ENCODE measurements around the gene STMN1. TPM values are rescaled to one million over a fixed set of nuclear protein-coding genes. Genes with fewer than 3 reads are reported as not detected.

STMN1 gene
- total RNA-seq, 4 donors from 2014 or later = 21.2 to 62.7 (median 26.8) TPM

- no peak for DNase-seq
- Histone ChIP-seq H3K36me3 (peaks cover 0 to 7% (median 0%) of the 10 kb centered on the region in 3 donors), H3K4me1 (peaks cover 0 to 9% (median 3%) of the 10 kb centered on the region in 4 donors), H3K27ac (no peak overlapping the region), H3K27me3 (no peaks in the 10 kb centered on the region), H3K4me3 (no peak overlapping the region), H3K9me3 (no peaks in the 10 kb centered on the region)
- TF ChIP-seq POLR2A (IDR thresholded peaks at IDR 0.05) = no peak
- TF ChIP-seq, protein P1, sequence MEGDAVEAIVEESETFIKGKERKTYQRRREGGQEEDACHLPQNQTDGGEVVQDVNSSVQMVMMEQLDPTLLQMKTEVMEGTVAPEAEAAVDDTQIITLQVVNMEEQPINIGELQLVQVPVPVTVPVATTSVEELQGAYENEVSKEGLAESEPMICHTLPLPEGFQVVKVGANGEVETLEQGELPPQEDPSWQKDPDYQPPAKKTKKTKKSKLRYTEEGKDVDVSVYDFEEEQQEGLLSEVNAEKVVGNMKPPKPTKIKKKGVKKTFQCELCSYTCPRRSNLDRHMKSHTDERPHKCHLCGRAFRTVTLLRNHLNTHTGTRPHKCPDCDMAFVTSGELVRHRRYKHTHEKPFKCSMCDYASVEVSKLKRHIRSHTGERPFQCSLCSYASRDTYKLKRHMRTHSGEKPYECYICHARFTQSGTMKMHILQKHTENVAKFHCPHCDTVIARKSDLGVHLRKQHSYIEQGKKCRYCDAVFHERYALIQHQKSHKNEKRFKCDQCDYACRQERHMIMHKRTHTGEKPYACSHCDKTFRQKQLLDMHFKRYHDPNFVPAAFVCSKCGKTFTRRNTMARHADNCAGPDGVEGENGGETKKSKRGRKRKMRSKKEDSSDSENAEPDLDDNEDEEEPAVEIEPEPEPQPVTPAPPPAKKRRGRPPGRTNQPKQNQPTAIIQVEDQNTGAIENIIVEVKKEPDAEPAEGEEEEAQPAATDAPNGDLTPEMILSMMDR (IDR thresholded peaks at IDR 0.05) = no peak
Measured at GRCh38 chr1:25899792-25900191, 6.4 kb downstream of the STMN1 start.

GRCh38 chr1:25898223-25899015, 7.8 kb downstream of the STMN1 start:
- no peak for DNase-seq
- no peak for TF ChIP-seq POLR2A (IDR thresholded peaks at IDR 0.05)
- TF ChIP-seq, protein P1 (IDR thresholded peaks at IDR 0.05) = no peak
- Histone ChIP-seq H3K4me1 (no peaks in the 10 kb centered on the region), H3K4me3 (no peak overlapping the region), H3K27me3 (no peaks in the 10 kb centered on the region), H3K27ac (no peak overlapping the region), H3K36me3 (peaks cover 0 to 7% (median 0%) of the 10 kb centered on the region in 3 donors), H3K9me3 (no peaks in the 10 kb centered on the region)

- H3K9me3 ChIP-seq = no peaks in the 10 kb centered on the region
- DNase-seq = no peak
- no peaks in the 10 kb centered on the region for H3K27me3 ChIP-seq
- no peaks in the 10 kb centered on the region for H3K4me1 ChIP-seq
- peaks cover 0 to 7% (median 0%) of the 10 kb centered on the region in 3 donors for H3K36me3 ChIP-seq
- H3K4me3 ChIP-seq = no peak overlapping the region
- no peak overlapping the region for H3K27ac ChIP-seq
- TF ChIP-seq POLR2A (IDR thresholded peaks at IDR 0.05) = no peak
- TF ChIP-seq, protein P1 (IDR thresholded peaks at IDR 0.05) = no peak
Measured at GRCh38 chr1:25897754-25898153, 8.5 kb downstream of the STMN1 start.

- TF ChIP-seq POLR2A (IDR thresholded peaks at IDR 0.05) = no peak
- TF ChIP-seq, protein P1 (IDR thresholded peaks at IDR 0.05) = no peak
- H3K36me3 ChIP-seq = peaks cover 0 to 3% (median 0%) of the 10 kb centered on the region in 3 donors
- DNase-seq = no peak
Measured at GRCh38 chr1:25896266-25896665, 10.0 kb downstream of the STMN1 start.

GRCh38 chr1:25895365-25895990, 10.7 kb downstream of the STMN1 start:
- Histone ChIP-seq H3K4me3 (no peak overlapping the region), H3K27ac (peak overlapping the region in 1 of 4 donors; percentile 44), H3K9me3 (no peaks in the 10 kb centered on the region), H3K4me1 (peaks cover 0 to 12% (median 0%) of the 10 kb centered on the region in 4 donors), H3K36me3 (no peaks in the 10 kb centered on the region), H3K27me3 (no peaks in the 10 kb centered on the region)
- no peak for TF ChIP-seq POLR2A (IDR thresholded peaks at IDR 0.05)
- TF ChIP-seq, protein P1 (IDR thresholded peaks at IDR 0.05) = peak; percentile 96 to 99 (median 98)
- peak; percentile 88 to 95 (median 90) for DNase-seq

More at GRCh38 chr1:25896266-25896665, 10.0 kb downstream of the STMN1 start:
- H3K27ac ChIP-seq = no peak overlapping the region
- H3K4me1 ChIP-seq = peaks cover 0 to 6% (median 0%) of the 10 kb centered on the region in 4 donors
- no peaks in the 10 kb centered on the region for H3K27me3 ChIP-seq
- H3K4me3 ChIP-seq = no peak overlapping the region
- H3K9me3 ChIP-seq = no peaks in the 10 kb centered on the region
